Ureter (tissue), 1 donor: ENCODE data around the gene PUM2. TPM values are rescaled to one million over a fixed set of nuclear protein-coding genes. Genes with fewer than 3 reads are reported as not detected.
"Not testable (repeated sequence)": the region's sequence is repeated elsewhere in the genome, so short reads cannot be mapped to it uniquely, and the experiment has no call there.

Experiments used
- DNase-seq: peaks from one replicate; pipeline ENCODE4 v3.0.0-alpha.2; 2020; ENCODE audit warnings: low spot score
- total RNA-seq: library from RNA; stranded (reverse); gene quantifications from one replicate; pipeline ENCODE4 v1.2.4, GENCODE V29; 2023
- donor health status: DM: yes; HTN: yes; CAD: no.

The PUM2 gene
- total RNA-seq, 1 donor from 2014 or later = 123 TPM

GRCh38 chr2:20291106-20291564, 59.5 kb downstream of the PUM2 start:
- peak; percentile 65 for DNase-seq

GRCh38 chr2:20288642-20289340, 61.9 kb downstream of the PUM2 start:
- DNase-seq = no peak

GRCh38 chr2:20282916-20283592, 67.6 kb downstream of the PUM2 start:
- peak; percentile 56 for DNase-seq

GRCh38 chr2:20281876-20282275, 68.8 kb downstream of the PUM2 start:
- DNase-seq = no peak

GRCh38 chr2:20273042-20273441, 77.6 kb downstream of the PUM2 start:
- DNase-seq = no peak

GRCh38 chr2:20268317-20268716, 82.3 kb downstream of the PUM2 start:
- DNase-seq = not testable (repeated sequence)

GRCh38 chr2:20267529-20267928, 83.1 kb downstream of the PUM2 start:
- DNase-seq = no peak

- DNase-seq = no peak
Observed at GRCh38 chr2:20264629-20265028, 86.0 kb downstream of the PUM2 start.

- no peak for DNase-seq
Observed at GRCh38 chr2:20257411-20257810, 93.2 kb downstream of the PUM2 start.

GRCh38 chr2:20254731-20255130, 95.9 kb downstream of the PUM2 start:
- DNase-seq = no peak

- no peak for DNase-seq
Observed at GRCh38 chr2:20250436-20250835, 100.2 kb downstream of the PUM2 start.

- no peak for DNase-seq
Observed at GRCh38 chr2:20249170-20249569, 101.5 kb downstream of the PUM2 start.

GRCh38 chr2:20247084-20247483, 103.6 kb downstream of the PUM2 start:
- no peak for DNase-seq

- not testable (repeated sequence) for DNase-seq
Observed at GRCh38 chr2:20243637-20244036, 107.0 kb downstream of the PUM2 start.

- DNase-seq = no peak
Observed at GRCh38 chr2:20242727-20243377, 107.8 kb downstream of the PUM2 start.

GRCh38 chr2:20241973-20242726, 108.5 kb downstream of the PUM2 start:
- DNase-seq = no peak

- DNase-seq = not testable (repeated sequence)
Observed at GRCh38 chr2:20240291-20240690, 110.4 kb downstream of the PUM2 start.

- no peak for DNase-seq
Observed at GRCh38 chr2:20236496-20236895, 114.1 kb downstream of the PUM2 start.

- DNase-seq = peak; percentile 80
Observed at GRCh38 chr2:20235655-20236305, 114.9 kb downstream of the PUM2 start.

GRCh38 chr2:20234597-20234996, 116.0 kb downstream of the PUM2 start:
- not testable (repeated sequence) for DNase-seq

- DNase-seq = no peak
Observed at GRCh38 chr2:20232837-20233207, 117.8 kb downstream of the PUM2 start.
